Osteoblast (primary cell): ENCODE measurements around the gene WDR90. TPM values are rescaled to one million over a fixed set of nuclear protein-coding genes. Genes with fewer than 3 reads are reported as not detected.

ENCODE experiments used
- DNase-seq: peaks from one replicate; pipeline ENCODE4 v3.0.0; 2011; ENCODE audit warnings: low spot score, mixed read lengths; ENCODE audit not compliant: insufficient read length; ENCODE audit errors: missing footprints
- H2AFZ ChIP-seq: 2 replicates; pipeline ENCODE4 v1.6.0; 2011; ENCODE audit warnings: mild to moderate bottlenecking, low read length
- H3K27ac ChIP-seq: 2 replicates; pipeline ENCODE4 v1.5.1; 2011; ENCODE audit warnings: mild to moderate bottlenecking, low read depth, low read length, moderate library complexity
- H3K27me3 ChIP-seq: 2 replicates; pipeline ENCODE4 v1.6.0; 2012; ENCODE audit warnings: mild to moderate bottlenecking, control low read depth, inconsistent platforms, low read length, moderate library complexity; ENCODE audit not compliant: insufficient read depth
- H3K36me3 ChIP-seq: 2 replicates; pipeline ENCODE4 v1.5.1; 2011; ENCODE audit warnings: mild to moderate bottlenecking, low read length, control low read depth, moderate library complexity; ENCODE audit not compliant: insufficient read depth
- H3K4me1 ChIP-seq: 2 replicates; pipeline ENCODE4 v1.5.1; 2011; ENCODE audit warnings: mild to moderate bottlenecking, low read length, control low read depth, moderate library complexity; ENCODE audit not compliant: insufficient read depth
- H3K4me2 ChIP-seq: 2 replicates; pipeline ENCODE4 v1.6.0; 2011; ENCODE audit warnings: mild to moderate bottlenecking, low read length; ENCODE audit not compliant: insufficient read depth
- H3K4me3 ChIP-seq: fragments of 200-600 bp; sonication (generic); 3 replicates; pipeline ENCODE4 v1.5.1; 2012; ENCODE audit warnings: mild to moderate bottlenecking, low read length, inconsistent platforms; ENCODE audit not compliant: insufficient read depth
- H3K79me2 ChIP-seq: 2 replicates; pipeline ENCODE4 v1.6.0; 2012; ENCODE audit warnings: mild to moderate bottlenecking, low read length, control low read depth, inconsistent platforms; ENCODE audit not compliant: insufficient read depth
- H3K9me3 ChIP-seq: 2 replicates; pipeline ENCODE4 v1.5.1; 2011; ENCODE audit warnings: low read depth, low read length, control low read depth
- H4K20me1 ChIP-seq: 2 replicates; pipeline ENCODE4 v1.6.0; 2012; ENCODE audit warnings: mild to moderate bottlenecking, low read length, control low read depth; ENCODE audit not compliant: insufficient read depth
- CTCF ChIP-seq: IDR thresholded peaks from 2 replicates; pipeline ENCODE4 v1.5.1; 2011; ENCODE audit warnings: mild to moderate bottlenecking, low read depth, low read length, moderate library complexity; ENCODE audit errors: extremely low read depth
- total RNA-seq: library from RNA; depleted of rRNA; stranded (reverse); fragments of >200 nt; gene quantifications from 2 replicates; pipeline ENCODE4 v1.2.3, GENCODE V29; 2012

WDR90 gene
- total RNA-seq, 1 donor = 19.2 TPM

- Histone ChIP-seq H3K27ac (no peak overlapping the region), H3K36me3 (no peaks in the 10 kb centered on the region), H2AFZ (no peak overlapping the region), H3K9me3 (no peaks in the 10 kb centered on the region), H3K4me1 (peaks cover 6% of the 10 kb centered on the region), H3K4me3 (no peak overlapping the region), H4K20me1 (peaks cover 14% of the 10 kb centered on the region), H3K4me2 (no peak overlapping the region), H3K27me3 (peaks cover 64% of the 10 kb centered on the region), H3K79me2 (no peaks in the 10 kb centered on the region)
- DNase-seq = no peak
- TF ChIP-seq CTCF = no peak
Measured at GRCh38 chr16:707062-707538, 57.9 kb downstream of the WDR90 start.

- no peaks in the 10 kb centered on the region for H3K36me3 ChIP-seq
- H3K4me2 ChIP-seq = no peak overlapping the region
- no peaks in the 10 kb centered on the region for H3K79me2 ChIP-seq
- no peak overlapping the region for H3K27ac ChIP-seq
- peaks cover 56% of the 10 kb centered on the region for H3K27me3 ChIP-seq
- H3K9me3 ChIP-seq = no peaks in the 10 kb centered on the region
- H3K4me3 ChIP-seq = no peak overlapping the region
- no peak for TF ChIP-seq CTCF
- H2AFZ ChIP-seq = no peak overlapping the region
- peaks cover 9% of the 10 kb centered on the region for H4K20me1 ChIP-seq
- DNase-seq = no peak
- H3K4me1 ChIP-seq = peaks cover 6% of the 10 kb centered on the region
Measured at GRCh38 chr16:708019-708418, 58.9 kb downstream of the WDR90 start.

GRCh38 chr16:708959-709358, 59.8 kb downstream of the WDR90 start:
- no peak overlapping the region for H2AFZ ChIP-seq
- no peak overlapping the region for H3K4me3 ChIP-seq
- H3K4me2 ChIP-seq = no peak overlapping the region
- H3K4me1 ChIP-seq = peaks cover 6% of the 10 kb centered on the region
- H4K20me1 ChIP-seq = peaks cover 7% of the 10 kb centered on the region
- no peaks in the 10 kb centered on the region for H3K9me3 ChIP-seq
- no peak for DNase-seq
- H3K27me3 ChIP-seq = peaks cover 47% of the 10 kb centered on the region
- no peak for TF ChIP-seq CTCF
- no peaks in the 10 kb centered on the region for H3K36me3 ChIP-seq
- H3K27ac ChIP-seq = no peak overlapping the region
- no peaks in the 10 kb centered on the region for H3K79me2 ChIP-seq

GRCh38 chr16:709566-710499, 60.7 kb downstream of the WDR90 start:
- Histone ChIP-seq H3K4me3 (peak overlapping the region; percentile 39), H3K27ac (no peak overlapping the region), H3K27me3 (peaks cover 39% of the 10 kb centered on the region), H2AFZ (no peak overlapping the region), H4K20me1 (peaks cover 4% of the 10 kb centered on the region), H3K36me3 (no peaks in the 10 kb centered on the region), H3K79me2 (no peaks in the 10 kb centered on the region), H3K4me2 (no peak overlapping the region), H3K4me1 (peaks cover 9% of the 10 kb centered on the region), H3K9me3 (no peaks in the 10 kb centered on the region)
- TF ChIP-seq CTCF = no peak
- peak; percentile 100 for DNase-seq
